SK-N-MC (cell line): ENCODE data around the gene PAK6.

Experiments
- DNase-seq: peaks from one replicate; pipeline ENCODE4 v3.0.0-alpha.2; 2011; ENCODE audit warnings: low read depth, low spot score
- H3K27ac ChIP-seq: fragments of 200-600 bp; sonication (generic); 2 replicates; pipeline ENCODE4 v1.5.1; 2016; ENCODE audit warnings: mixed run types
- H3K36me3 ChIP-seq: fragments of 200-600 bp; sonication (generic); 2 replicates; pipeline ENCODE4 v1.6.1; 2017; ENCODE audit warnings: antibody characterized with exemption, low read length, mixed read lengths; ENCODE audit not compliant: insufficient read depth
- H3K4me3 ChIP-seq: fragments of 200-600 bp; sonication (generic); 2 replicates; pipeline ENCODE4 v1.5.1; 2016
- H3K9ac ChIP-seq: fragments of 200-600 bp; sonication (generic); 2 replicates; pipeline ENCODE4 v1.8.0; 2017; ENCODE audit warnings: mixed run types, mixed read lengths; ENCODE audit not compliant: insufficient read length
- H3K9me3 ChIP-seq: fragments of 200-600 bp; sonication (generic); 2 replicates; pipeline ENCODE4 v1.6.1; 2017; ENCODE audit warnings: low read depth, mild to moderate bottlenecking, antibody characterized with exemption, low read length, moderate library complexity, mixed read lengths
- EZH2 ChIP-seq: fragments of 200-600 bp; sonication (generic); IDR thresholded peaks from one replicate; pipeline ENCODE4 v1.6.1; 2017; ENCODE audit warnings: antibody characterized with exemption
- FOXP2 ChIP-seq: optimal IDR thresholded peaks from 2 replicates; pipeline ENCODE3; 2011; ENCODE audit warnings: mild to moderate bottlenecking, moderate library complexity; ENCODE audit not compliant: insufficient read depth; ENCODE audit errors: extremely low read length, control extremely low read depth
- POLR2AphosphoS5 ChIP-seq: IDR thresholded peaks from 2 replicates; pipeline ENCODE4 v1.6.1; 2012; ENCODE audit warnings: mild to moderate bottlenecking, low read depth, low read length, borderline replicate concordance

PAK6 gene

GRCh38 chr15:40258544-40258943, 19.7 kb downstream of the PAK6 start:
- Histone ChIP-seq H3K9me3 (no peaks in the 10 kb centered on the region), H3K27ac (no peak overlapping the region), H3K4me3 (no peak overlapping the region), H3K36me3 (no peaks in the 10 kb centered on the region), H3K9ac (no peak overlapping the region)
- no peak for DNase-seq
- TF ChIP-seq FOXP2 (no peak), EZH2 (no peak), POLR2AphosphoS5 (no peak)

- no peak for DNase-seq
- Histone ChIP-seq H3K9ac (no peak overlapping the region), H3K36me3 (no peaks in the 10 kb centered on the region), H3K4me3 (no peak overlapping the region), H3K27ac (no peak overlapping the region), H3K9me3 (no peaks in the 10 kb centered on the region)
- TF ChIP-seq POLR2AphosphoS5 (no peak), FOXP2 (no peak), EZH2 (no peak)
Measured at GRCh38 chr15:40259021-40259420, 20.2 kb downstream of the PAK6 start.

- TF ChIP-seq POLR2AphosphoS5 (no peak), FOXP2 (no peak), EZH2 (no peak)
- H3K9me3 ChIP-seq, result no peaks in the 10 kb centered on the region
- H3K27ac ChIP-seq, result no peak overlapping the region
- H3K36me3 ChIP-seq, result no peaks in the 10 kb centered on the region
- H3K4me3 ChIP-seq, result no peak overlapping the region
- no peak for DNase-seq
- no peak overlapping the region for H3K9ac ChIP-seq
Measured at GRCh38 chr15:40263024-40263754, 24.3 kb downstream of the PAK6 start.

GRCh38 chr15:40264321-40265153, 25.7 kb downstream of the PAK6 start:
- no peak for TF ChIP-seq FOXP2
- TF ChIP-seq POLR2AphosphoS5, result no peak
- TF ChIP-seq EZH2, result no peak
- DNase-seq, result no peak
- H3K9me3 ChIP-seq, result no peaks in the 10 kb centered on the region
- no peak overlapping the region for H3K4me3 ChIP-seq
- H3K9ac ChIP-seq, result no peak overlapping the region
- H3K27ac ChIP-seq, result peak overlapping the region; percentile 27; the same call in 1 of the 2 replicates
- no peaks in the 10 kb centered on the region for H3K36me3 ChIP-seq

GRCh38 chr15:40265355-40265754, 26.5 kb downstream of the PAK6 start:
- no peak for DNase-seq
- Histone ChIP-seq H3K9ac (no peak overlapping the region), H3K9me3 (no peaks in the 10 kb centered on the region), H3K4me3 (no peak overlapping the region), H3K36me3 (no peaks in the 10 kb centered on the region), H3K27ac (no peak overlapping the region)
- no peak for TF ChIP-seq FOXP2
- no peak for TF ChIP-seq POLR2AphosphoS5
- no peak for TF ChIP-seq EZH2

- Histone ChIP-seq H3K27ac (no peak overlapping the region), H3K36me3 (no peaks in the 10 kb centered on the region)
- TF ChIP-seq EZH2 (no peak), POLR2AphosphoS5 (no peak), FOXP2 (no peak)
Measured at GRCh38 chr15:40265875-40266274, 27.0 kb downstream of the PAK6 start.

GRCh38 chr15:40266828-40267304, 28.0 kb downstream of the PAK6 start:
- Histone ChIP-seq H3K9ac (no peak overlapping the region), H3K9me3 (no peaks in the 10 kb centered on the region), H3K27ac (0 out of 2 replicates have a peak overlapping the region, but pooled peaks have one; percentile 21), H3K4me3 (no peak overlapping the region), H3K36me3 (no peaks in the 10 kb centered on the region)
- TF ChIP-seq POLR2AphosphoS5 (no peak; the same call in 1 of the 2 replicates), FOXP2 (no peak), EZH2 (no peak)
- no peak for DNase-seq

More at GRCh38 chr15:40265875-40266274, 27.0 kb downstream of the PAK6 start:
- H3K9ac ChIP-seq, result no peak overlapping the region
- no peak for DNase-seq
- no peak overlapping the region for H3K4me3 ChIP-seq
- no peaks in the 10 kb centered on the region for H3K9me3 ChIP-seq

GRCh38 chr15:40267670-40268069, 28.8 kb downstream of the PAK6 start:
- H3K9ac ChIP-seq, result no peak overlapping the region
- H3K27ac ChIP-seq, result no peak overlapping the region
- no peaks in the 10 kb centered on the region for H3K9me3 ChIP-seq
- DNase-seq, result no peak
- TF ChIP-seq FOXP2 (no peak), EZH2 (no peak), POLR2AphosphoS5 (no peak)
- H3K36me3 ChIP-seq, result no peaks in the 10 kb centered on the region
- H3K4me3 ChIP-seq, result no peak overlapping the region
